NB4 (cell line): Measurements from ENCODE around the gene GALNT10.

Experiments used
- CTCF ChIP-seq: IDR thresholded peaks from one replicate; pipeline ENCODE4 v1.5.1; 2012; ENCODE audit warnings: low read depth, low read length
- POLR2A ChIP-seq: IDR thresholded peaks from 2 replicates; pipeline ENCODE4 v1.6.1; 2011; ENCODE audit warnings: mild to moderate bottlenecking; ENCODE audit not compliant: insufficient read length; ENCODE audit errors: extremely low read depth

GRCh38 chr5:154370119-154370518 is 179.6 kb downstream of the GALNT10 start:
- TF ChIP-seq POLR2A (no peak), CTCF (no peak)
